ENCODE results near the gene SMIM5.

- TF ChIP-seq EZH2phosphoT487 (IDR thresholded peaks at IDR 0.05; ENCODE audit: low read depth) (no peak), CTCF (IDR thresholded peaks at IDR 0.05; ENCODE audit: low read depth, low read length) (no peak)
Measured at GRCh38 chr17:75594499-75595283, 38.5 kb upstream of the SMIM5 start.
